A673 (cell line): ENCODE results near the gene AFG3L2. TPM values are rescaled to one million over a fixed set of nuclear protein-coding genes. Genes with fewer than 3 reads are reported as not detected.
"Not testable (repeated sequence)": the region's sequence is repeated elsewhere in the genome, so short reads cannot be mapped to it uniquely, and the experiment has no call there.

Experiments
- BruUV-seq: library from RNA; stranded (reverse); fragments of 400-500 nt; replicated peaks from 2 replicates; lab custom pipeline; 2021; lab: Mats Ljungman, UMichigan
- CTCF ChIA-PET: fragments of 300-600 bp; sonication (Branson Sonifier 250); formaldehyde crosslinking; loops from one replicate; lab custom pipeline; 2022; ENCODE audit warnings: antibody characterized with exemption; lab: Charles Lee
- POLR2A ChIA-PET: fragments of 300-600 bp; sonication (Branson Sonifier 250); formaldehyde crosslinking; loops from one replicate; lab custom pipeline; 2022; ENCODE audit warnings: antibody characterized with exemption; ENCODE audit not compliant: low non-redundant PET; lab: Charles Lee
- DNase-seq: peaks from one replicate; pipeline ENCODE4 v3.0.0-alpha.2; 2015; ENCODE audit warnings: low spot score
- H3K27ac ChIP-seq: fragments of 200-600 bp; sonication (generic); 2 replicates; pipeline ENCODE4 v1.5.1; 2016; ENCODE audit warnings: mixed run types, low read depth, mild to moderate bottlenecking, mixed read lengths, antibody characterized with exemption, low read length; ENCODE audit not compliant: poor library complexity, severe bottlenecking
- H3K27me3 ChIP-seq: fragments of 200-600 bp; sonication (generic); replicated peaks from 2 replicates; pipeline ENCODE4 v1.6.1; 2017; ENCODE audit warnings: mixed run types, low read depth, mild to moderate bottlenecking, mixed read lengths, antibody characterized with exemption, low read length; ENCODE audit not compliant: insufficient read depth, poor library complexity
- H3K36me3 ChIP-seq: fragments of 200-600 bp; sonication (generic); 2 replicates; pipeline ENCODE4 v1.6.1; 2016; ENCODE audit warnings: mixed run types, mild to moderate bottlenecking, mixed read lengths, antibody characterized with exemption, low read length; ENCODE audit not compliant: insufficient read depth, poor library complexity, severe bottlenecking
- H3K4me1 ChIP-seq: fragments of 200-600 bp; sonication (generic); 2 replicates; pipeline ENCODE4 v1.6.1; 2017; ENCODE audit warnings: mixed run types, mild to moderate bottlenecking, mixed read lengths, antibody characterized with exemption, low read length; ENCODE audit not compliant: insufficient read depth, poor library complexity, severe bottlenecking
- H3K4me3 ChIP-seq: fragments of 200-600 bp; sonication (generic); 2 replicates; pipeline ENCODE4 v1.5.1; 2016; ENCODE audit warnings: low read depth, mixed run types, mild to moderate bottlenecking, mixed read lengths, low read length; ENCODE audit not compliant: poor library complexity, severe bottlenecking
- H3K9me3 ChIP-seq: fragments of 200-600 bp; sonication (generic); 2 replicates; pipeline ENCODE4 v1.6.1; 2016; ENCODE audit warnings: mixed run types, low read depth, mild to moderate bottlenecking, mixed read lengths, antibody characterized with exemption, low read length; ENCODE audit not compliant: poor library complexity, severe bottlenecking
- EZH2 ChIP-seq: fragments of 200-600 bp; sonication (generic); IDR thresholded peaks from 2 replicates; pipeline ENCODE4 v1.6.1; 2017; ENCODE audit warnings: borderline replicate concordance, low read depth, mild to moderate bottlenecking, mixed read lengths, antibody characterized with exemption, low read length; ENCODE audit not compliant: poor library complexity, severe bottlenecking
- intact Hi-C: fragments of 100-400 bp; cut with micrococcal nuclease; formaldehyde crosslinking; loops from one replicate; pipeline ENCODE4 v1.10.0; 2022; ENCODE audit not compliant: unreplicated experiment
- total RNA-seq: library from RNA; stranded (reverse); gene quantifications from 2 replicates; pipeline ENCODE4 v1.2.3, GENCODE V29; 2021
- TF ChIP-seq, protein P1 (sequence below): fragments of 300-800, 200-600 bp; sonication (generic); conservative IDR thresholded peaks from 2 replicates; pipeline ENCODE4 v1.5.1; 2017; ENCODE audit warnings: low read depth, mild to moderate bottlenecking, antibody characterized with exemption, low read length, moderate library complexity, mixed read lengths

The AFG3L2 gene
- total RNA-seq, 1 experiment from 2014 or later, result 72.7 TPM

DNA sequence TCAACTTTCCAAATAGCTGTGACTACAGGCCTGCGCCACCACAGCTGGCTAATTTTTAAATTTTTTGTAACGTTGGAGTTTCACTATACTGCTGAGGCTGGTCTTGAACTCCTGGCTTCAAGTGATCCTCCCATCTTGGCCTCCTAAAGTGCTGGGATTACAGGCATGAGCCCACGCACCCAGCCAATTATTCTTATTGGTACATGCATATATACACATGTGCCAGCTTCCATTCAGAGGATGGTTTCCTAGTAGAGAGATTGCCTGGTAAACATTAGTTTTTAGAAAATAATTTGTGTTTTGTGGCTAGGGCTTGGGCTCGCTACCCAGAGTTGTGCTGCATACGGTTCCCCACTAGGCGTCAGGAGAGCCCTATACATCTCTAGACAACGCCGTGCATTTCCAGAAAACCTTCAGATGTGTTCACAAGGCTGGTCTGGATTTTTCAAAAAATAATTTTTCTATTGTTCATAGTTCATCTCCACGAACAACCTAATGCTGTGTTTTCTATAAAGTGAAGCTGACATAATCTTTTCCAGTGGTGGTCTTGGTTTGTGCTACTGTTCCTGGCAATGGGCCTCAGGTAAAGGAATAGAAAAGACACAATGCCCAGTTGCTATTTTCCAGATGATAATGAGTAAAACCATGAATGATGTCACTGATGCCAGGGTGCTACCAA is 14.6 kb upstream of the AFG3L2 start:
- Histone ChIP-seq H3K4me1 (no peaks in the 10 kb centered on the region), H3K27me3 (no peaks in the 10 kb centered on the region), H3K27ac (no peak overlapping the region), H3K36me3 (no peaks in the 10 kb centered on the region), H3K4me3 (no peak overlapping the region), H3K9me3 (no peaks in the 10 kb centered on the region)
- TF ChIP-seq, protein P1, sequence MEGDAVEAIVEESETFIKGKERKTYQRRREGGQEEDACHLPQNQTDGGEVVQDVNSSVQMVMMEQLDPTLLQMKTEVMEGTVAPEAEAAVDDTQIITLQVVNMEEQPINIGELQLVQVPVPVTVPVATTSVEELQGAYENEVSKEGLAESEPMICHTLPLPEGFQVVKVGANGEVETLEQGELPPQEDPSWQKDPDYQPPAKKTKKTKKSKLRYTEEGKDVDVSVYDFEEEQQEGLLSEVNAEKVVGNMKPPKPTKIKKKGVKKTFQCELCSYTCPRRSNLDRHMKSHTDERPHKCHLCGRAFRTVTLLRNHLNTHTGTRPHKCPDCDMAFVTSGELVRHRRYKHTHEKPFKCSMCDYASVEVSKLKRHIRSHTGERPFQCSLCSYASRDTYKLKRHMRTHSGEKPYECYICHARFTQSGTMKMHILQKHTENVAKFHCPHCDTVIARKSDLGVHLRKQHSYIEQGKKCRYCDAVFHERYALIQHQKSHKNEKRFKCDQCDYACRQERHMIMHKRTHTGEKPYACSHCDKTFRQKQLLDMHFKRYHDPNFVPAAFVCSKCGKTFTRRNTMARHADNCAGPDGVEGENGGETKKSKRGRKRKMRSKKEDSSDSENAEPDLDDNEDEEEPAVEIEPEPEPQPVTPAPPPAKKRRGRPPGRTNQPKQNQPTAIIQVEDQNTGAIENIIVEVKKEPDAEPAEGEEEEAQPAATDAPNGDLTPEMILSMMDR, result peak; percentile 91
- no peak for TF ChIP-seq EZH2
- peak; percentile 75 for DNase-seq
- ChIA-PET POLR2A (no interaction called here), CTCF (interaction anchor here (1.0 kb wide), 2 partner anchors 268 to 543 kb away, joined by 3 to 7 read pairs; no protein-coding TSS in a partner anchor)
- BruUV-seq, result no TSS peak
- intact Hi-C loops, result loop anchor here (5.0 to 10.0 kb wide), 2 partner anchors 133 to 541 kb away; no protein-coding TSS in a partner anchor

DNA sequence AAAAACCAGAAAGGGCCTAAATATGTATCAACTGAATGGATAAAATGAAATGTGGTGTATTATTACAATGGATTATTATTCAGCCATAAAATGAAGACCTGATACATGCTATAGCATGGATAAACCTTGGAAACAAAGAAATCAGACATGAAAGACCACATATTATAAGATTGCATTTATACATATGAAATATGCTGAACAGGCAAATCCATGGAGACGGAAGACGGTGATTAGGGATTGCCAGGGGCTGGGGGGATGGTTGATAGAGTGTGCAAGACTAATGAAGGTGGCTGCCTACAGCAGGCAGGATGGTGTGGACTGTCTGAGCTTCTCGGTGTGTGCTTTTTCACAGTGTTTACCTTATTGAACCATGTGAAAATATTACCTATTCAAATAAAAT is 11.4 kb upstream of the AFG3L2 start:
- H3K27ac ChIP-seq, result no peak overlapping the region
- no peaks in the 10 kb centered on the region for H3K9me3 ChIP-seq
- no peaks in the 10 kb centered on the region for H3K27me3 ChIP-seq
- CTCF ChIA-PET, result no interaction called here
- BruUV-seq, result no TSS peak
- H3K4me3 ChIP-seq, result no peak overlapping the region
- DNase-seq, result no peak
- H3K36me3 ChIP-seq, result no peaks in the 10 kb centered on the region
- intact Hi-C loops, result no loop called here
- POLR2A ChIA-PET, result no interaction called here
- H3K4me1 ChIP-seq, result no peaks in the 10 kb centered on the region
- TF ChIP-seq, protein P1, result no peak
- TF ChIP-seq EZH2, result no peak

DNA sequence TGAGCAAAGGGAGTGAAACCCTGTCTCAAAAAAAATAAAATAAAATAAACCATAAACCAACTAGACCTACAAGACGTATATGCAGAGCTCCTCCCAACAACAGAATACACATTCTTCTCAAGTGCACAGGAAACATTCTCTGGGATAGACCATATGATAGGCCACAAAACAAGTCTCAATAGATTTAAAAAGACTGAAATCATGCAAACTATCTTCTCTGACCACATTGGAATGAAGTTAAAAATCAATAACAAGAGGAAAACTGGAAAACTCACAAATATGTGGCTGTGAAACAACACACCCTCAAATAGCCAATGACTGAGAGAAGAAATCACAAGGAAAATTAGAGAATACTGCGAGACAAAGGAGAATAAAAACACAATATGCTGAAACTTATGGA is 7.2 kb upstream of the AFG3L2 start:
- intact Hi-C loops, result no loop called here
- H3K27me3 ChIP-seq, result no peaks in the 10 kb centered on the region
- no TSS peak for BruUV-seq
- TF ChIP-seq, protein P1, result no peak
- TF ChIP-seq EZH2, result no peak
- no peak for DNase-seq
- H3K4me1 ChIP-seq, result no peaks in the 10 kb centered on the region
- H3K36me3 ChIP-seq, result no peaks in the 10 kb centered on the region
- POLR2A ChIA-PET, result interaction anchor here (0.9 kb wide), 1 partner anchor 9 kb away, joined by 6 read pairs; no protein-coding TSS in a partner anchor
- H3K27ac ChIP-seq, result no peak overlapping the region
- CTCF ChIA-PET, result no interaction called here
- H3K9me3 ChIP-seq, result no peaks in the 10 kb centered on the region
- no peak overlapping the region for H3K4me3 ChIP-seq

DNA sequence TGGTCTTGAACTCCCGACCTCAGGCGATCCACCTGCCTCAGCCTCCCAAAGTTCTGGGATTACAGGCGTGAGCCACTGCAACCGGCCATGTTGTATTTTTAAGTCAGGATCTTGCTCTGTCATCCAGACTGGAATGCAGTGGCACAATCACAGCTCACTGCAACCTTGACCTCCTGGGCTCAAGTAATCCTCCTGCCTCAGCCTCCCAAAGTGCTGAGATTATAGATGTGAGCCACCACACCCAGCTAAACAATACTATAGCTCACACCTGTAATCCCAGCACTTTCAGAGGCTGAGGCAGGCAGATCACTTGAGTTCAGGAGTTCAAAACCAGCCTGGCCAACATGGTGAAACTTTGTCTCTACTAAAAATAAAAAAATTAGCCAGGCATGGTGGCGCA is 6.7 kb upstream of the AFG3L2 start:
- DNase-seq, intact Hi-C loops, POLR2A ChIA-PET, H3K27ac ChIP-seq, CTCF ChIA-PET, H3K27me3 ChIP-seq, H3K4me3 ChIP-seq, BruUV-seq, H3K9me3 ChIP-seq, H3K36me3 ChIP-seq, H3K4me1 ChIP-seq: not testable (repeated sequence)

DNA sequence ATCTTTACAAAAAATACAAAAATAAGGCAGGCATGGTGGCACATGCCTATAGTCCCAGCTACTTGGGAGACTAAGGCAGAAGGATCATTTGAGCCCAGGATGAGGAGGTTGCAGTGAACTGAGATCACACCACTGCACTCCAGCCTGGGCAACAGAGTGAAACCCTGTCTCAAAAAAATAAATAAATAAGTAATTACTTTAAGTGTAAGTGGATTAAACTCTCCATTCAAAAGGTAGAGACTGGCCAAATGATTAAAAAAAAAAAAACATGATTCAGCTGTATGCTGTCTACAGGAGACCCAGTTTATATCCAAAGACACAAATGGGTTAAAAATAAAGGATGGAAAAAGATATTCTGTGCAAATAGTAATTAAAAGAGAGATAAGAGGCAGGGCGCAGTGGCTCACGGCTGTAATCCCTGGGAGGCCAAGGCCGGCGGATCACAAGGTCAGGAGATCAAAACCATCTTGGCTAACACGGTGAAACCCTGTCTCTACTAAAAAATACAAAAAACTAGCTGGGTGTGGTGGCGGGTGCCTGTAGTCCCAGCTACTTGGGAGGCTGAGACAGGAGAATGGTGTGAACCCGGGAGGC is 5.3 kb upstream of the AFG3L2 start:
- H3K4me1 ChIP-seq, H3K36me3 ChIP-seq, H3K9me3 ChIP-seq, POLR2A ChIA-PET, H3K27me3 ChIP-seq, CTCF ChIA-PET, BruUV-seq, H3K27ac ChIP-seq, H3K4me3 ChIP-seq, DNase-seq, intact Hi-C loops: not testable (repeated sequence)
